NCI-H1092 treated with DMSO at 0.1 percent for 48 hours (cell line): ENCODE data around the gene GAS7.
"Not testable (repeated sequence)": the region's sequence is repeated elsewhere in the genome, so short reads cannot be mapped to it uniquely, and the experiment has no call there.

Experiments
- DNase-seq: peaks from one replicate; lab custom pipeline; 2025; lab: John Stamatoyannopoulos, UW

Gene GAS7

DNA sequence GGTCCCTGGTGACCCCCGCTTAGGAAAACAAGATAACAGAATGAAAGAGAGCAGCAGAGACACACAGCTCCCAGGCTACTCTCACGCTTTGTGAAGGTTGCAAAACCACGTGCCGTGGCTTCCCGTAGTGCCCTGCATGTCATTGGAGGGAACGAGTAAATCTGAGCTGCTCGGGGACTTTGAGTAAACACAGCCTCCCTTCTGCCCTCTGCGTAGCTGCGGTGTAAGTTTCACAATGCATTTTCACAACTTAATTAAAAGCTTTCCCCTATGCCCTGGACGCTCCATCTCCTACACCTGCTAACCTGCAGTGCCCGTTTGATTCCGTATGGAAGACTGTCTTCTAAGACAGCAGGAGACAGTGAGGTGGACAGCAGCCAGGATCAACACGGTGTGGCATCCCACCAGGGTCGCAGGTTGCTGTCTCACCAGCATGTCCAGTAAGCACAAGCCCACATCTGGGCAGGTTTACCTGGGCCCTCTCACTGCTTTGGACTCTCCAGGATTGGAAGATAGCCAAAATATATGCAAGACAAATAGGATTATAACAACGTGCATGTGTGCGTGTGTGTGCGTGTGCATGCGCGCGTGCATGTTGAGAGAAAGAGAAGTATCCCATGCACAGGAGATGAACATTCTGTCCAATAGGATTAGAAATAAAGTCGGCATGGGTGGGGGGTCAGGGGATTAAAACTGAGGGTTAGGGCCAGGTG is 177.0 kb downstream of the GAS7 start:
- DNase-seq = no peak

GRCh38 chr17:10019941-10020451 is 178.4 kb downstream of the GAS7 start:
- no peak for DNase-seq

DNA sequence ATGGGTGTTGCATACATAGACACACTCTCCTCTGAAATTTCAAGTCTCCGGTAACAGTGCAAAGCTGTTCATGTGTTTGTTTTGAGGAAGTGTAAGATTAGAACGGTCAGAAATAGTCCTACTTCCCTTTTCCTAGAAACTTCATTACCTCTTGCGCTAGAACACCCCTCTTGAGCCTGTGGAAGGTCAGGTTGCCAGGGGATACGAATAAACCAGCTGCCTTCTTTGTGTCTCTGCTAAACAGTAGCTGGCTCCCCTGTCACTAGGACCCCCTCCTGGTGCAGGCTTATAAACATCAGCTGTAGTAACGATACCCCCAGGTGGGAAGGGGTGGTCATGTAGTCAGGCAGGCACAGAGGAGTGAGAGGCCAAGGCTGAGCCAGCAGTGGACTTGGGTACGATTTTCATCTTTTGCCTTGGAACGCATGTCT is 179.9 kb downstream of the GAS7 start:
- DNase-seq = no peak

DNA sequence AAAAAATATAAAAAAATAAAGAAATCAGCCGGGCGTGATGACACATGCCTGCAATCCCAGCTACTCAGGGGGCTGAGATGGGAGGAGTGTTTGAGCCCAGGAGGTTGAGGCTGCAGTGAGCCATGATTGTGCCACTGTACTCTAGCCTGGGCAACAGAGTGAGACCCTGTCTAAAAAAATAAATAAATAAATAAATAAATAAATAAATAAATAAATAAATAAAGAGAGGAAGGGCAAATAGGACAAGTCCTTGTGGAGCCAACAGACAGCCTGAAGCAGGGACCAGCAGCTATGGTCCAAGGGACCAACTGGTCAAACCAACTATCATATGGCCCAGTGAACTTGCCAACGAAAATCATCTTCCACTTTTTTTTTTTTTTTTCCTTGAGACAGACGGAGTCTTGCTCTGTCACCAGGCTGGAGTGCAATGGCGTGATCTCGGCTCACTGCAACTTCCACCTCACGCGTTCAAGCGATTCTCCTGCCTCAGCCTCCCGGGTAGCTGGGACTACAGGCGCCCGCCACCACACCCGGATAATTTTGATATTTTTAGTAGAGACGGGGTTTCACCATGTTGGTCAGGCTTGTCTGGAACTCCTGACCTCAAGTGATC is 181.3 kb downstream of the GAS7 start:
- not testable (repeated sequence) for DNase-seq

DNA sequence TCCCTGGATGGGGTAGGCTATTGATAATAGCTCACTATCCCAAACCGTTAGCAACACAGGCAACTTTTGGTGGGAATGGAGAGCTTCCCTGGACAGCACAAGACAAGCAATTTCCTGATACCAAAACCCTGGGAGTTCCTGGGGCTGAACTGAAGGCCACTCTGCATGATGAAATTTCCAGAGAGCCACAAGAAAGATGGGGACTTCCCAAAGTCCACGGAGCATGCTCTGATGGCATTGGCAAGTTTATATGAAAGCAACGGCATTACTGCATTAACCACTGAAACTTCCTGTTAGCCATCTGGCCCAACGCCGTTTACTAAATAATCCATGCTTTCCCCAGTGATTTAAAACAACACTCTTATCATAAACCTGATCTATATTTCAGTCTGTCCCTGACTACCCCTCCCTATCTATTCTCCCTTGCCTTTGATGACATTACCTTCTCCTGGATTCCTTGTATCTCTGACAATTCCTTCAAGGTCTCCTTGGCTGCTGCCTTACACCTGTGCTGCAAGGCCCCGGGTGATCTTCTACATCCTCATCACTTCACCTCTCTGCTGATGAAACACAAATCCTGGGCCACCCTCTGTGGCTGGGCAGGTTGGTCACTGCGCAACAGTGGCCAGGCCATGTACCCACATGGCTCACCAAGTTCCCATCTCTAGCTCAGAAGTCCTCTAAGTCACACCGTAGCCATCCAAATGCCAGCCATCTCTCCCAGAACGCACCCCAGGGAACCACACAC is 184.9 kb downstream of the GAS7 start:
- DNase-seq = no peak

DNA sequence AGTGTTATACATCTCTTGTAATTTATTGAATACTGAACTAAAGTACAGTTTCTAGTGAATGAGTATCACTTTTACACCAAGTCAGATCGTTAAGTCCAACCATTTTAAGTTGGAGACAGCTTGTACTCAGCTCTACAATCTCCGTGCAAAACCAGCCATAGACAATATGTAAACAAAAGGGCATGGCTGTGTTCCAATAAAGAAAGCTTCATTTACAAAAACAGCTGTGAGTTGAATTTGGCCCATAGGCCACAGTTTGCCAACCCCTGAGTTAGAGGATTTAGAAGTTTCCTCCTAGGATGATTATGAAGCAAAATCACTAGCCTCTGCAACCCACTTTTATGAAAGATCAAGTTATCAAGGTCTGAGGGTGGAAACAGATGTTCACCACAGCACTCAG is 187.7 kb downstream of the GAS7 start:
- DNase-seq = no peak

GRCh38 chr17:10003705-10004104 is 194.7 kb downstream of the GAS7 start:
- no peak for DNase-seq

DNA sequence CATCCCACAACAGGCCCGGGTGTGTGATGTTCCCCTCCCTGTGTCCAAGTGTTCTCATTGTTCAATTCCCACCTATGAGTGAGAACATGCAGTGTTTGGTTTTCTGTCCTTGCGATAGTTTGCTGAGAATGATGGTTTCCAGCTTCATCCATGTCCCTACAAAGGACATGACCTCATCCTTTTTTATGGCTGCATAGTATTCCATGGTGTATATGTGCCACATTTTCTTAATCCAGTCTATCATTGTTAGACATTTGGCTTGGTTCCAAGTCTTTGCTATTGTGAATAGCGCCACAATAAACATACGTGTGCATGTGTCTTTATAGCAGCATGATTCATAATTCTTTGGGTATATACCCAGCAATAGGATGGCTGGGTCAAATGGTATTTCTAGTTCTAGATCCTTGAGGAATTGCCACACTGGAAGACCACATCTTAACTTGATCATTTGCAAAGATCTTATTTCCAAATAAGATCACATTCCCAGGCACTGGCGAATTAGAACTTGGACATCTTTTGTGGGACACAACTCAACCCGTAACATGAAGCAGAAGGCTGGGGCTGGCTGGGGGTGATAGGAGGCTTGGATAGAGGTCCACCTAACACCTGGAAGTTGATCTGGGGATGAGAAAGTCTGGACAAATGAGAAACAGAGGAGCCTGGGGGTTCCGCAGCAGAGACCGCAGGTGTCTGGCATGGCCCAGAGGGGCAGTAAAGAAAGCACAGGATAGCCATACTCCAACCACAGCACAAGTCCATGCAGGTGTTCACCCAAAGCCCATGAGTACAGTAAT is 195.6 kb downstream of the GAS7 start:
- not testable (repeated sequence) for DNase-seq

DNA sequence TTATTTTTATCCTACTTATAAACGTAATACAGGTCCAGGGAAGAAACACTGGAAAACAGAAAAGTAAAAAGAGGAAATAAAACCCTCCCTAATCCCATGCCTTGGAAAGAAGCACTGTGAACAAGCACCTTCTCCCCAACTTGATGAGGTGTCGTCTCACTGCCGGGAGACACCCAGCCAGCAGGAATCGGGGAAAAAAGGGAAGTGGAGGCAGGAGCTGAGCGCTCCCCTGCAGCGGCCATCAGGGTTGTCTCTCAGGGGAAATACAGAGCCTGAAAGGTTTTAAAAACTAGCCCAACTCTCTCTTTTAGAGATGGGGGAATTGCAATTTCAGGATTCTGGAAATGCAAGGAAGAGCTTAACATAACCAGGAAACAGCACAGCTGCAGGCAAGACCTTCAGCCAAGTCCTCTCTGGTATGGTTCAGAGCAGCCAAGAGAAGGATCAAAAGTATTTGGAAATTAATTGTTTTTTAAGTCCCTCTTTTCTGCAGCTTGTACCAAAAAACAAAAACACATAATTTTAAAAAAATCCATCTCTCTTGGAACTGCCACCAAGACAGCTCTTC is 197.0 kb downstream of the GAS7 start:
- no peak for DNase-seq

GRCh38 chr17:9999919-10000695 is 198.3 kb downstream of the GAS7 start:
- DNase-seq = no peak

DNA sequence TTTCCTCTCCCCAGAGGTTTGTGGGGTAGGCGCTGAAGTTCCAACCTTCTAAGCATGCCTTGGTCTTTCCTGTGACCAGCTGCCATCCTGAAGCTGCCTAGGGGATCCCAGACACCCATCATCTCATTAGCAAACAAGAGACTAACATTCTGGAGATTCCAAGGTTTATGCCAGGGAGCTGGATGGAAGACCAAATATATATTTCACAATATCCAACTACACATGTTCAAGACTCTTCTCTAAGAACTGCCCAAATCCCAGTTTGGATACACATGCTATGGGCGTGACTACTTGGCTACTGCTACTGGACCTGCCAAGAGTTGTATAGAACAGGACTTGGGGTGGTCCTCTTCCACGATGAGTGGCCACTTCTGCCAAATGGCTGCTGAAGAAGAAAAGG is 200.3 kb downstream of the GAS7 start:
- DNase-seq = no peak

DNA sequence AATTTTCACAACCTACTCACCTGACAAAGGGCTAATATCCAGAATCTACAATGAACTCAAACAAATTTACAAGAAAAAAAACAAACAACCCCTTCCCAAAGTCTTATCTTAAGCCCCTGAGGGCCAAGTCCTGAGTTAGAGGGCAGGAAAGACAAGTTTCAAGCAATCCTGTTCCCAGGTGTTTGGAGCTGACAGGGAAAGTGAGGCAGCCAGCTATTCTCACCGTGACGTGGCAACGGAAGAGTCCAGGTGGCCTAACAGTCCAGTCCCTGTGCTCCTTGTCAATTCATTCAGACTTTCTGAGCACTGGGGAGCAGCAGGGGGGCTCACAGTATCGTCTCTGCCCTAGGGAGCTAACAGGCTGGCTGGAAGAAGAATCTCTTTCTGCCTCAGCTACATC is 203.6 kb downstream of the GAS7 start:
- DNase-seq = no peak

- no peak for DNase-seq
Observed at GRCh38 chr17:9991796-9992195, 206.6 kb downstream of the GAS7 start.

DNA sequence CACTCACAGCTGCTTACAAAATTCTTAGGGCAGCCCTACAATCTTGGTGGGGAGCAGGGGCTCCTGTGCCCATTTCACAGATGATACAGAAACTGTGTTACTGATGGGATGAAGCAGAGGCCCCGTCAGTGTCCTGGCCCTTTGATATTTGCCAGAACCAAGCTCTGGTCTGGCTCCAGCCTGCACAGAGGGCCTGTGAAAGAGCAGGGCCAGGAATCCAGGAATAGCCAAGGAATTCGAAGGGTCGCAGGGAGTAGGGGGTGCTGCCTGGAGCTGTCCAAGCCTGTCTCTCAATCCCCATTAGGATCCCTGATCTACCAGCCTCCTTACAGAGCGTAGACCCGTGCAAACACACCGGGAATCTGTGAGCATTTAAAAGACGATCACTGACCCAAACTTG is 207.1 kb downstream of the GAS7 start:
- no peak for DNase-seq

- no peak for DNase-seq
Observed at GRCh38 chr17:9987779-9988585, 210.4 kb downstream of the GAS7 start.

DNA sequence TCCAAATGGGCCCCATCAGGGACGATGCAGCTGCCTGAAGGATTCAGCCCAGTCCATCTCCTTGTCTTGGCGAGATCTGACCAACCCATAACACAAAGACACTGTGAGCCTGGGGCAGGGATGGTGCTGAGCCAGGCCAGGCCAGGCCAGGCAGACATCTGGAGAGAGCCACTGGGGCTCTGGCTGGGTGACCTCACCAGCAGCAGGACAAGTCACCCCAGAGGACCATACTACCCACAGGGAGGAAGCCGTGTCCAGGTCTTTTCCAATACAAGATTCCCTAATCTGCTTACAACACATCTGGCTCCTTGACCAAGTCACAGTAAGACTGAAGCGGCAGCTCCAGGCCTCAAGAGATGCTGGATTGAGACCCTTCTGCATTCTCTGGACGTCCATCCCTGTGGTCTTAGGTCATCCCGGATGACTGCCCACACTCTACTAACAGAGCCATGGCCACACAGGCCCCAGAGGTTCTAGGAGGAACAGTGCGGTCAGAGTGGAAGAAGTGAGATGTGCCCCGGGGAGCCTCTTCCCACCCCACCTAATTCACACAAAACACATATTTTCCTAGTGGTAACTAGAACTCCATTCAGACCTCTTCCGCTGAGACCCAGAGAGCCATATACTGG is 211.5 kb downstream of the GAS7 start:
- no peak for DNase-seq

- no peak for DNase-seq
Observed at GRCh38 chr17:9985646-9986045, 212.8 kb downstream of the GAS7 start.

- DNase-seq = no peak
Observed at GRCh38 chr17:9984768-9985167, 213.6 kb downstream of the GAS7 start.

DNA sequence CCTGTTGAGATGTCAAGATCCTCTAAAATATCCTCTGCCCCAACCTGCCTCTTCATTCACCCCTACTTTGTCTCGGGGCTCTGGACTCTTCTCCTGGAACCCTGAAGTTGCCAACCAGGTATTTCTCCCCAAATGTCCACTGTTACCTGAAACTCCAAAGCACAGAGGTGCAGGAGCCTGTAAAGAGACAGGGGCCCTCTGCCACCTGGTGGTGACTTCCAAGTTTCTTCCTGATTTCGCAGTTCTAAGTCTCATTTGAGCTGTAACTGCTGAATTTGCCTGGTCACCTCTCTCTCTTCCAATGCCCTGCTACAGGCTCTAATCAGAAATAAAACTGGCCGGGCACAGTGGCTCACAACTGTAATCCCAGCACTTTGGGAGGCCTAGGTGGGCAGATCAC is 216.2 kb downstream of the GAS7 start:
- DNase-seq = no peak
